MCF 10A (cell line): ENCODE measurements around the gene IRX2. TPM values are rescaled to one million over a fixed set of nuclear protein-coding genes. Genes with fewer than 3 reads are reported as not detected.

Experiments
- BruUV-seq: library from RNA; stranded (reverse); fragments of 400-500 nt; replicated peaks from 2 replicates; lab custom pipeline; 2021; lab: Mats Ljungman, UMichigan
- CTCF ChIA-PET: fragments of 300-600 bp; sonication (Branson Sonifier 250); formaldehyde crosslinking; extraction: SDS; loops from one replicate; lab custom pipeline; 2021; ENCODE audit warnings: antibody characterized with exemption, inconsistent platforms; lab: Yijun Ruan, JAX
- POLR2A ChIA-PET: fragments of 300-600, 350-650 bp; sonication (Branson Sonifier 250); formaldehyde crosslinking; extraction: SDS; loops from one replicate; lab custom pipeline; 2020; ENCODE audit warnings: antibody characterized with exemption, inconsistent platforms; lab: Yijun Ruan, JAX
- DNase-seq: peaks from one replicate; pipeline ENCODE4 v3.0.0-alpha.2; 2018; ENCODE audit not compliant: unreplicated experiment
- H3K27ac Mint-ChIP-seq: one replicate; pipeline ENCODE4 v1.8.0; 2022; ENCODE audit warnings: mild to moderate bottlenecking, low read depth, mixed read lengths; ENCODE audit not compliant: unreplicated experiment
- H3K27me3 Mint-ChIP-seq: one replicate; pipeline ENCODE4 v1.8.0; 2022; ENCODE audit warnings: mixed read lengths; ENCODE audit not compliant: insufficient read depth, unreplicated experiment
- H3K36me3 Mint-ChIP-seq: one replicate; pipeline ENCODE4 v1.8.0; 2022; ENCODE audit warnings: mild to moderate bottlenecking, moderate library complexity, mixed read lengths; ENCODE audit not compliant: insufficient read depth, unreplicated experiment
- H3K4me1 Mint-ChIP-seq: one replicate; pipeline ENCODE4 v1.8.0; 2022; ENCODE audit warnings: mixed read lengths; ENCODE audit not compliant: insufficient read depth, unreplicated experiment
- H3K4me3 Mint-ChIP-seq: one replicate; pipeline ENCODE4 v1.8.0; 2022; ENCODE audit warnings: mild to moderate bottlenecking, moderate library complexity, mixed read lengths; ENCODE audit not compliant: unreplicated experiment
- H3K9me3 Mint-ChIP-seq: one replicate; pipeline ENCODE4 v1.8.0; 2022; ENCODE audit warnings: mixed read lengths; ENCODE audit not compliant: unreplicated experiment
- CTCF ChIP-seq: fragments of 200-600 bp; IDR thresholded peaks from one replicate; pipeline ENCODE4 v1.8.0; 2022; ENCODE audit warnings: antibody characterized with exemption, mild to moderate bottlenecking; ENCODE audit not compliant: unreplicated experiment
- intact Hi-C: fragments of 100-400 bp; cut with micrococcal nuclease; formaldehyde crosslinking; loops from 2 replicates; pipeline ENCODE4 v1.14.1; 2022
- total RNA-seq: library from RNA; stranded (reverse); gene quantifications from 2 replicates; pipeline ENCODE4 v1.2.3, GENCODE V29; 2022

The IRX2 gene
- total RNA-seq, 1 experiment from 2014 or later: 43.4 TPM

- peaks cover 26% of the 10 kb centered on the region for H3K4me1 Mint-ChIP-seq
- no peak for TF ChIP-seq CTCF
- intact Hi-C loops: no loop called here
- POLR2A ChIA-PET: no interaction called here
- H3K9me3 Mint-ChIP-seq: no peaks in the 10 kb centered on the region
- no peaks in the 10 kb centered on the region for H3K27me3 Mint-ChIP-seq
- H3K27ac Mint-ChIP-seq: peak overlapping the region; percentile 74
- peaks cover 11% of the 10 kb centered on the region for H3K36me3 Mint-ChIP-seq
- CTCF ChIA-PET: interaction anchor here (0.6 kb wide), 1 partner anchor 457 kb away, joined by 3 read pairs; no protein-coding TSS in a partner anchor
- no peak for DNase-seq
- no peak overlapping the region for H3K4me3 Mint-ChIP-seq
- no TSS peak for BruUV-seq
Measured at GRCh38 chr5:2699686-2700085, 51.8 kb downstream of the IRX2 start.

- no TSS peak for BruUV-seq
- no peaks in the 10 kb centered on the region for H3K27me3 Mint-ChIP-seq
- H3K4me3 Mint-ChIP-seq: no peak overlapping the region
- H3K9me3 Mint-ChIP-seq: no peaks in the 10 kb centered on the region
- intact Hi-C loops: no loop called here
- POLR2A ChIA-PET: no interaction called here
- CTCF ChIA-PET: interaction anchor here (0.6 kb wide), 1 partner anchor 457 kb away, joined by 3 read pairs; no protein-coding TSS in a partner anchor
- peaks cover 11% of the 10 kb centered on the region for H3K36me3 Mint-ChIP-seq
- H3K27ac Mint-ChIP-seq: peak overlapping the region; percentile 74
- peaks cover 27% of the 10 kb centered on the region for H3K4me1 Mint-ChIP-seq
- DNase-seq: no peak
- TF ChIP-seq CTCF: no peak
Measured at GRCh38 chr5:2699231-2699630, 52.2 kb downstream of the IRX2 start.

GRCh38 chr5:2698581-2698980 is 52.9 kb downstream of the IRX2 start:
- POLR2A ChIA-PET: interaction anchor here (0.8 to 1.9 kb wide), 2 partner anchors 12 to 17 kb away, joined by 3 to 9 read pairs; no protein-coding TSS in a partner anchor
- no TSS peak for BruUV-seq
- H3K9me3 Mint-ChIP-seq: no peaks in the 10 kb centered on the region
- H3K27me3 Mint-ChIP-seq: no peaks in the 10 kb centered on the region
- TF ChIP-seq CTCF: no peak
- H3K4me1 Mint-ChIP-seq: peaks cover 33% of the 10 kb centered on the region
- intact Hi-C loops: no loop called here
- H3K27ac Mint-ChIP-seq: no peak overlapping the region
- CTCF ChIA-PET: interaction anchor here (0.9 to 1.0 kb wide), 2 partner anchors 90 to 120 kb away, joined by 3 to 4 read pairs; no protein-coding TSS in a partner anchor
- DNase-seq: no peak
- H3K4me3 Mint-ChIP-seq: no peak overlapping the region
- peaks cover 11% of the 10 kb centered on the region for H3K36me3 Mint-ChIP-seq

GRCh38 chr5:2697446-2698200 is 53.9 kb downstream of the IRX2 start:
- Mint-ChIP-seq H3K9me3 (no peaks in the 10 kb centered on the region), H3K27me3 (no peaks in the 10 kb centered on the region), H3K27ac (peak overlapping the region; percentile 63), H3K36me3 (peaks cover 11% of the 10 kb centered on the region), H3K4me1 (peaks cover 33% of the 10 kb centered on the region), H3K4me3 (no peak overlapping the region)
- no TSS peak for BruUV-seq
- DNase-seq: peak; percentile 83
- POLR2A ChIA-PET: interaction anchor here (0.6 to 1.9 kb wide), 5 partner anchors 11 to 572 kb away, joined by 3 to 9 read pairs (median 5); no protein-coding TSS in a partner anchor
- CTCF ChIA-PET: interaction anchor here (0.6 to 1.0 kb wide), 4 partner anchors 19 to 1219 kb away, joined by 3 to 4 read pairs (median 4); no protein-coding TSS in a partner anchor
- TF ChIP-seq CTCF: no peak
- intact Hi-C loops: no loop called here
